ENCODE results near the gene EZH2. TPM values are rescaled to one million over a fixed set of nuclear protein-coding genes. Genes with fewer than 3 reads are reported as not detected.

Gene EZH2
- total and polyA plus RNA-seq, 7 donors = 0.71 to 14.6 (median 1.9) TPM

- 80 to 87% methylated on average over 4 of the region's 4 CpGs for WGBS, 2 donors
These were observed 76.7 kb downstream of the EZH2 start for GRCh38 chr7:148807436-148807835.

GRCh38 chr7:148806187-148806586 is 77.9 kb downstream of the EZH2 start:
- TF ChIP-seq POLR2AphosphoS5 (IDR thresholded peaks at IDR 0.05) = no peak
- no peak for TF ChIP-seq EP300 (IDR thresholded peaks at IDR 0.05)
- Histone ChIP-seq H3K4me3 (no peak overlapping the region), H3K27me3 (no peaks in the 10 kb centered on the region), H3K27ac (no peak overlapping the region), H3K36me3 (peaks cover 4 to 15% (median 12%) of the 10 kb centered on the region in 4 donors), H3K4me1 (no peaks in the 10 kb centered on the region), H3K9me3 (no peaks in the 10 kb centered on the region)
- intact Hi-C loops (cut with DNase I) = no loop called here
- 95 to 97% methylated on average over 7 of the region's 7 CpGs for WGBS, 2 donors
- no peak for DNase-seq

More at GRCh38 chr7:148807436-148807835, 76.7 kb downstream of the EZH2 start:
- no peak for TF ChIP-seq POLR2AphosphoS5 (IDR thresholded peaks at IDR 0.05)
- TF ChIP-seq EP300 (IDR thresholded peaks at IDR 0.05) = no peak
- no peak for TF ChIP-seq POLR2A (IDR thresholded peaks at IDR 0.05)
- no peak for TF ChIP-seq CTCF (IDR thresholded peaks at IDR 0.05)
- DNase-seq = no peak
- no peak overlapping the region for H3K4me3 ChIP-seq
- no peaks in the 10 kb centered on the region for H3K9me3 ChIP-seq
- intact Hi-C loops (cut with DNase I) = no loop called here
- no peaks in the 10 kb centered on the region for H3K27me3 ChIP-seq
- H3K4me1 ChIP-seq = no peaks in the 10 kb centered on the region
- H3K27ac ChIP-seq = no peak overlapping the region
- H3K36me3 ChIP-seq = peaks cover 0 to 3% (median 0%) of the 10 kb centered on the region in 4 donors

GRCh38 chr7:148804343-148805235 is 79.5 kb downstream of the EZH2 start:
- Histone ChIP-seq H3K27ac (no peak overlapping the region), H3K9me3 (no peaks in the 10 kb centered on the region), H3K27me3 (no peaks in the 10 kb centered on the region), H3K4me3 (no peak overlapping the region), H3K36me3 (peaks cover 14 to 31% (median 25%) of the 10 kb centered on the region in 4 donors), H3K4me1 (no peaks in the 10 kb centered on the region)
- TF ChIP-seq EP300 (IDR thresholded peaks at IDR 0.05) = no peak
- TF ChIP-seq POLR2AphosphoS5 (IDR thresholded peaks at IDR 0.05) = no peak
- no peak for TF ChIP-seq CTCF (IDR thresholded peaks at IDR 0.05)
- TF ChIP-seq POLR2A (IDR thresholded peaks at IDR 0.05) = no peak
- no peak for DNase-seq
- WGBS, 2 donors = 84% methylated on average over 10 of the region's 10 CpGs
- intact Hi-C loops (cut with DNase I) = no loop called here

- no peak for TF ChIP-seq POLR2AphosphoS5 (IDR thresholded peaks at IDR 0.05)
- TF ChIP-seq CTCF (IDR thresholded peaks at IDR 0.05) = no peak
- no peak for TF ChIP-seq POLR2A (IDR thresholded peaks at IDR 0.05)
- TF ChIP-seq EP300 (IDR thresholded peaks at IDR 0.05) = no peak
- WGBS, 2 donors = 94 to 96% methylated on average over 5 of the region's 5 CpGs
- H3K27me3 ChIP-seq = no peaks in the 10 kb centered on the region
- DNase-seq = no peak
- no peaks in the 10 kb centered on the region for H3K4me1 ChIP-seq
- H3K9me3 ChIP-seq = no peaks in the 10 kb centered on the region
- intact Hi-C loops (cut with DNase I) = no loop called here
- peaks cover 27 to 46% (median 40%) of the 10 kb centered on the region in 4 donors for H3K36me3 ChIP-seq
- no peak overlapping the region for H3K27ac ChIP-seq
- H3K4me3 ChIP-seq = no peak overlapping the region
These were observed 81.0 kb downstream of the EZH2 start for GRCh38 chr7:148803094-148803493.

GRCh38 chr7:148802101-148802493 is 82.0 kb downstream of the EZH2 start:
- Histone ChIP-seq H3K27ac (no peak overlapping the region), H3K9me3 (no peaks in the 10 kb centered on the region), H3K36me3 (peaks cover 30 to 56% (median 48%) of the 10 kb centered on the region in 4 donors), H3K4me1 (no peaks in the 10 kb centered on the region), H3K27me3 (no peaks in the 10 kb centered on the region), H3K4me3 (no peak overlapping the region)
- WGBS, 2 donors = 90 to 92% methylated on average over 10 of the region's 10 CpGs
- intact Hi-C loops (cut with DNase I) = no loop called here
- DNase-seq = no peak
- TF ChIP-seq CTCF (IDR thresholded peaks at IDR 0.05) (no peak), POLR2AphosphoS5 (IDR thresholded peaks at IDR 0.05) (peak in 1 of 4 donors; percentile 6)

Measured in sigmoid colon (tissue), 7 donors.